Measurements from ENCODE around the gene SPRR2D.
"Not testable (repeated sequence)": the region's sequence is repeated elsewhere in the genome, so short reads cannot be mapped to it uniquely, and the experiment has no call there.

SPRR2D gene

DNA sequence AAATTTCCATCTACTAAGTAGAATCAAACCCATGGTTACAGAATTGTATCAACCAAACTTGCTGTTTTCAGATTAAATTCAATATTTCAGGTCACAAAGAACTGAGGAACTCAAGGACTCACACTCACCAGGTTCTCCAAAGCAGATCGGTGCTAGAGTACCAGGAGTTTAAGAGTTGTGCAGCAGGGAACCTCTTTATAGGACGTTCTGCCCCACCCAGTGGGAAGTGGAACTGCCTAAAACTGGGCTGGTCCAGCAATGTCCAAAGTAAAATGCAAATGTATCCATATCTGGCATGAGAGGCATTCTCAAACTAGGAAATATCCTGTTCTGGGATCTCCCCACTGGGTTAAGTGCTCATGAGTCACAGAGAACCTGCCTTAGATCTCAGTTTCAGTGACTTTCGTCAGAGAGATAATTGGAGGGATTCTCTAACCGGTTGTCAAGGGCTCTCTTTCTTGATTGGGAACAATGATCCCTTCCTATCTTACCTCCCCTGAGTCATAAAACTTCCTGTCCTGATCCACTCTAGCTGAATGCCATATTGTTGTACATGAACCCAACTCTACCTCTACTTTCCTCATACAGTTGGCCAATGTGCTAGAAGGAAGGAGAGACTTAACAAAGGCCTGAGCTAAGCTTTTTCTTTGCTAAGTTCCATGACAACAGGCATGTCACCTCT, at the start of gene SPRR2D:
SPRR2D (minus strand) TSS at position 171 of the 682 bp plus-strand sequence. CDS start 774 bp downstream, outside the sequence.
- no peak for DNase-seq

DNA sequence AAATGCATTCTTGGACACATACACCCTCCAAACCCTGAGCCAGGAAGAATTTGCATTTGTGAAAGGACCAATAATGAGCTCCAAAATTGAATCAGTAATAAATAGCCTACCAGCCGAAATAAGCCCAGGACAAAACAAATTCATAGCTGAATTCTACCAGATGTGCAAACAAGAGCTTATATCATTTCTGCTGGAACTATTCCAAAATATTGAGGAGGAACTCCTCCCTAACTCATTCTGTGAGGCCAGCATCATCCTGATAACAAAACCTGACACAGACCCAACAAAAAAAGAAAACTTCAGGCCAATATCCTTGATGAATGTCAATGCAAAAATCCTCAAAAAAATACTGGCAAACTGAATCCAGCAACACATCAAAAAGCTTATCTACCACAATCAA, 46.7 kb upstream of the SPRR2D start:
- no peak for DNase-seq

DNA sequence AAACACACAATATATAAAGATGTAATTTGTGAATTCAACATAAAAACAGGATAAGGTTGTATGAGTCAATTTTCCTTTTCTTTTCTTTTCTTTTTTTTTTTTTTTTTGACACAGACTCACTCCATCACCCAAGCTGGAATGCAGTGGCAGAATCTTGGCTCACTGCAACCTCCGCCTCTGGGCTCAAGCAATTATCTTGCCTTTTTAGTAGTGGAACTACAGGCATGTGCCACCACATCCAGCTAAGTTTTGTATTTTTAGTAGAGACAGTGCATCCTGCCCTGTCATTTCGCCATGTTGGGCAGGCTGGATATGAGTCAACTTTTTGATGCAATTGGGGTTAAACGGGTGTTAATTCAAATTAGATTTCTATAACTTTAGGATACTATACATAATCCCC, 40.8 kb upstream of the SPRR2D start:
- DNase-seq: no peak

DNA sequence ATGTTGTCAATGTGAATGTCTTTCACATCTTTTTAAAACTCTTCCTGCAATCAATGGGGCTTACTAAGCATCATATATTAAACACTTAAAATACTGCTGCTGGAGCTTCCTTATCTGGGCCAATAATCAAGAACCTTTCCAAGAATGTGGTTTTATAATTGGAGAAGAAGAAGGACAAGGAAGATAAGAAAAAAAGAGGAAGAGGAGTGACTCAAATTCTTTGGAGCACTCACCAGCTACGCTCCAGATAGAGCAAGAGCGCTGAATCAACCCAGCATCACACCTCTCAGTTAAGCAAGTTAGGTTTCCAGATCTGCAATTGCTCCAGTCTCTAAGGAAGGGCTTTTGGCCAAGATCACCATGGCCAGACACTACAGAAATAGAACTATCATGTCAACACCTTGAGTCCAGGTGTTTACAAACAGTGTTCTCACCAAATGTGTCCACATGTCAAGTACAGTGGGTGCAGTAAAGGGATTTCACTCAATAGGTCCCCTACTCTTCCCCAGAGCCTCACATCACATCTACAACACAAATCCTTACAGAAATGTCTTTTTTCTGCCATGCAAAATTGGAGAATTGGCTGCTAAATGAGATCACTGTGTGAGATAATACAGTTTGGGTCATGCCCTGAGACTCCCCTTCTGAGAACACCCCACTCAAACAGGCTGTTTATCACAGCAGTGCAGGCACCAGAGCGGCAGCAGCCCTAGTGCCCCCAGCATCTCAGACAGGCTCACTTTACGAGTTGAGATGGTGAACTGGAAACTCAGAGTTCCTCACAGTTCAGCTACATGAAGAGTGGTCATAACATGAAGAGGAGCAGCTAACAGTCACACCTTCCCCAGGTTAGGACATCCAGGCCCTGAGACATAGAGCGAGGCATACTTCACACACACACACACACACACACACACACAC, 32.1 kb upstream of the SPRR2D start:
- no peak for DNase-seq

DNA sequence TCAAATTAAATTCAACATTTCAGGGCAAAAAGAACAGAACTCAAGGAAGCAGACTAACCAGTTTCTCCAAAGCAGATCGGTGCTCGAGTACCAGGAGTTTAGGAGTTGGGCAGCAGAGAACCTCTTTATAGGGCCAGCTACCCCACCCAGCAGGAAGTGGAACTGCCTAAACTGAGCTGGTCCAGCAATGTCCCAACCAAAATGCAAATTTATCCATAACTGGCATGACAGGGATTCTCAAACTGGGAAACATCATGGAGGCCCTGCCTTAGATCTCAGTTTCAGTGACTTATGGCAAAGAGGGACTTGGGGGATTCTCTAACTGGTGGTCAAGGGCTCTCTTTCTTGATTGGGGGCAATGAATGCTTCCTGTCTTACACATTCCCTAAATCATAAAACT, 30.6 kb upstream of the SPRR2D start, which contains the start of gene SPRR2B:
SPRR2B (minus strand) TSS at position 101 of the 400 bp plus-strand sequence. CDS start 772 bp downstream, outside the sequence.
- DNase-seq: no peak

DNA sequence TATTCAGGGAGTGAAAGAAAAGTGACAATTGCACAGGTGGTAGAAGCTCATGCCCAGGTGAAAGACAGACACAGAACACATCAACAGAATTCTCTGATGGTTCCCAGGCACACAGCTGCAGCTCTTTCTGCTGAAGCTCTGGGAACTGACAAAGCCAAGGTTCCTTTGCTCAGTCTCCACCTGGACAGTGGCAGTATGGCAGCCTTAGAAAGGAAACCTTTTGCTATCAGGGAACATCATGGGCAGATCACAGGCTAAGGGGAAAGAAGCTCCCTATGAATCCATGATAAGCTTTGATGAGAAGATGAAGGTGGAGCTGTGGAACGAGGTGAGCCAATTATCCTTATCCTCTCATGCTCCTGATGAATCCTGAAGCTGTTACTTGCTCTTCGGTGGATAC, 29.3 kb upstream of the SPRR2D start:
- DNase-seq: no peak

DNA sequence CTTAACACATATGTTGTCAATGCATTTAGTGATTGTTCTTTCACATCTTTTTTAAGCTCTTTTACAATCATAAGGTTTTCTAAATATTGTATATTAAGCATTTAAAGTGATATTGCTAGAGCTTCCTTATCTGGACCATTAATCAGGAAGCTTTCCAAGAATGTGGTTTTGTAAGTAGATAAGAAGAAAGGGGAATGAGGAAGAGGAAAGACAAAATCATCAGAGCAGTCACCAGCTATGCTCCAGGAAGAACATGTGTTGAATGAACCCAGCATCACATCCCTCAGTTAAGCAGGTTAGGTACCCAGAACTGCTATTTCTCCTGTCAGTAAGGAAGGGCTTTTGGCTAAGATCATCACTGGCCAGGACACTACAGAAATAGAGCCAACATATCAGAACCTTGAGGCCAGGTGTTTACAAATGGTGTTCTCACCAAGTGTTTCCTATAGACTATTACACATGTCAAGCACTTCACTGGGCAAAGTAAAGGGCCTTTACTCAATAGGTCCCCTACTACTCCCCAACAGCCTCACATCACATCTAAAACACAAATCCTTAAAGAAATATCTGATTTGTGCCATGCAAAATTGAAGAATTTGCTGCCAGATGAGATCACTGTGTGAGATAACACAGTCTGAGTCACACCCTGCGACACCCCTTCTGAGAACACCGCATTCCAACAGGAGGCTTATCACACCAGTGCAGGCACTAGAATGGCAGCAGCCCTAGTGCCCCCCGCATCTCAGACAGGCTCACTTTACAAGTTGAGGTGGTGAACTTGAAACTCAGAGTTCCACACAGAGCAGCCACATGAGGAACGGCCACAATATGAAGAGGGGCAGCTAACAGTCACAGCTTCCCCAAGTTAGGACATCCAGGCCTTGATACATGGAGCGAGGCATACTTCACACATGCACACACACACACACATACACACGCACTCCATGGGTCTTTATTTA, 18.2 kb upstream of the SPRR2D start:
- no peak for DNase-seq

DNA sequence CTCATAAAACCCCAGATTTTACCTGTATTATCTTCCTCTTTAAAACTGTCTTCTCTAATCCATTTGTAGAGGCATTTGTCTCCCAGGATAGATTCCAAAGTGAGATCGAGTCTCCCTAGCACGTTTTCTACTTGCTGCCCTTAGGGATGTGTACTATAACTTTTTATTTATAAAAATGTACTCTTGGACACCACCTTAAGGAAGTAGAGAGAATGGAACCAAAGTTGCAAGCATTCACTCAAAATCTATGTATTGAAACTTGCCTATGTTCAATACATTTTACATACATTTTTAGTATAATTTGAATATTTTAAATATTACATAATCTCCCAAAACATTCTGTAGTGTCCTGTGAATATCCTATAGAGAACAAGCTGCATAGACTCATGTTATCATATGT, 17.2 kb upstream of the SPRR2D start:
- no peak for DNase-seq

DNA sequence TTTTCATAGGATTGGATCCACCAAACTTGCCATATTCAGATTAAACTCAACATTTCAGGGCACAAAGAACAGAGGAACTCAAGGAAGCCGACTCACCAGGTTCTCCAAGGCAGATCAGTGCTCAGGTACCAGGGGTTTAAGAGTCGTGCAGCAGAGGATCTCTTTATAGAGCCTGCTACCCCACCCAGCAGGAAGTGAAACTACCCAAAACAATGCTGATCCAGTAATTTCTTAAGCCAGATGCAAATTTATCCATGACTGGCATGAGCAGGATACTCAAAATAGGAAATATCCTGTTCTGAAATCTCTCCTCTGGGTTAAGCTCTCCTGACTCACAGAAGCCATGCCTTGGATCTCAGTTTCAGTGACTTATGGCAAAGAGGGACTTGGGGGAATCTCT, 16.5 kb upstream of the SPRR2D start, which contains the start of gene SPRR2A:
SPRR2A (minus strand) TSS at position 138 of the 400 bp plus-strand sequence. CDS start 777 bp downstream, outside the sequence.
- no peak for DNase-seq

DNA sequence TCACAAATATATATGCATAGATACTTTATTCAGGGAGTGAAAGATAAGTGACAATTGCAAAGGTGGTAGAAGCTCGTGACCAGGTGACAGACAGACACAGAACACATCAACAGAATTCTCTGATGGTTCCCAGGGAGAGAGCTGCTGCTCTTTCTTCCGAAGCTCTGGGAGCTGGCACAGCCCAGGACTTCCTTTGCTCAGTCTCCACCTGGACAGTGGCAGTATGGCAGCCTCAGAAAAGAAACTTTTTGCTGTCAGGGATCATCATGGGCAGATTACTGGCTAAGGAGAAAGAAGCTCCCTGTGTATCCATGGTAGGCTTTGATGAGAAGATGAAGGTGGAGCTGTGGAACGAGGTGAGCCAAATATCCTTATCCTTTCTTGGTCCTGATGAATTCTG, 15.2 kb upstream of the SPRR2D start:
- DNase-seq: not testable (repeated sequence)

DNA sequence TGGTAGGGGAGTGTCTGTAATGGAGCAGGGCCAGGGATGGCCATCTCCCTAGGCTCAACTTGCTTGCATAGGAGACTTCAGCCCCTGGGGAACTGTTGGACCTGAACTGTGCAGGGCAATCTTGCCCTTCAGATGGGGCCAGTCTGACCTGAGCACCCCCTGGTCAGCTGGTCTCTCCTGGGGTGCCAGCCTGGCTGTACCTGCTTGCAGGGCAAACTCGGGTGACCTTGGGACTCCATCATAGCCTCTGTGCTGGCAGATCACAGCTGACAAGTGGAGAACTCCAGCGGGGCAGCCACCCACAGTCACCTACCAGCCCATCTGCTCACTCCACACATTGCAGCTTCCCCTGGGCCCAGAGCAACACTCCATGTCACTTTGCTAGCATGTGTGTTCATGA, 8.3 kb upstream of the SPRR2D start:
- no peak for DNase-seq

DNA sequence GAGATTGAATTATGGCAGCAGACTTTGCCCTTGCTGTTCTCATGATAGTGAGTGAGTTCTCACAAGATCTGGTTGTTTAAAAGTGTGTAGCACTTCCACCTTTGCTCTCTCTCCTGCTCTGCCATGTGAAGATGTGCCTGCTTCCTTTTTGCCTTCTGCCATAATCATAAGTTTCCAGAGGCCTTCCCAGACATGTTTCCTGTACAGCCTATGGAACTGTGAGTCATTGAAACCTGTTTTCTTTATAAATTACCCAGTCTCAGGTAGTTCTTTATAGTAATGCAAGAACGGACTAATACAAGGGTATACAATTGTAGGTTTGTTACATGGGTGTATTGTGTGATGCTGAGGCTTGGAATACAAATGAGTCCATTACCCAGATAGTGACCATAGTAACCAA, 5.7 kb downstream of the SPRR2D start:
- no peak for DNase-seq

DNA sequence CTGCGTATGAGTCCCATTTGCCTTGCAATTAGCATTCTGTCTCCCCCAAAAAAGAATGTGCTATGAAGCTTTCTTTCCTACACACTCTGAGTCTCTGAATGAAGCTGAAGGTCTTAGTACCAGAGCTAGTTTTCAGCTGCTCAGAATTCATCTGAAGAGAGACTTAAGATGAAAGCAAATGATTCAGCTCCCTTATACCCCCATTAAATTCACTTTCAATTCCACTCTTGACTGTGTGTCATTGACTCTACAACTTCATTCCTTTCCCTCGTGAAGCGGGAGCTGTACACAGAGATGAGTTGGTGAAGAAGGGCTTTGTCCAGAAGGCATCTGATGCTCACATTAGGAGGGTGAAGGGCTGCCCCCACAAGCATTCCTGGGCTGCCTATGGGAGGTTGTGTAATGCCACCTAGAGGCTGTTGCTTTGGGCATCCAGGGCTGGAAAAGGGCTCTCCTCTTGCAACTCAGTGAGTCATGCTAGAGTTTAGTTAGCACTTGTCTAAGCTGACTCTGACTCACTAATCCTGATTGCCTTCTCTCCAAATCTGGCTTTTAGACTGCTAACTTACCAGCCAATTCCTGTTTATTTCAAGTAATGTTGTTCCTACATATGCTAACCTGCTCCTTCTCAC, 8.1 kb downstream of the SPRR2D start:
- DNase-seq: no peak

DNA sequence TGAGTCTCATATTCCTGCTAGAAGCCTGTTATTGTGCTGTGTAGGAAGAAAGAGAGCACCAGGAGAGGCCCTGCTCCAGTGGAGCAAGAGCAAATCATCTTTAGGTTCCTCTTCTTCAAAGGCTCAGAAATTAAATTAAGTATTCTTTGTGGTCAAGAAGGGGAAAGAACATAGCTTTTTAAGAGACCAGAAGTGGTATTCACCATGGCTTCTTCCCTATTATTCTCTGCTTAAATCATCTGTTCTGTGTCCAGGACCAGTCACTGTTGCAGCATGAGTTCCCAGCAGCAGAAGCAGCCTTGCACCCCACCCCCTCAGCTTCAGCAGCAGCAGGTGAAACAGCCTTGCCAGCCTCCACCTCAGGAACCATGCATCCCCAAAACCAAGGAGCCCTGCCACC, 8.8 kb downstream of the SPRR2D start:
- DNase-seq: no peak

DNA sequence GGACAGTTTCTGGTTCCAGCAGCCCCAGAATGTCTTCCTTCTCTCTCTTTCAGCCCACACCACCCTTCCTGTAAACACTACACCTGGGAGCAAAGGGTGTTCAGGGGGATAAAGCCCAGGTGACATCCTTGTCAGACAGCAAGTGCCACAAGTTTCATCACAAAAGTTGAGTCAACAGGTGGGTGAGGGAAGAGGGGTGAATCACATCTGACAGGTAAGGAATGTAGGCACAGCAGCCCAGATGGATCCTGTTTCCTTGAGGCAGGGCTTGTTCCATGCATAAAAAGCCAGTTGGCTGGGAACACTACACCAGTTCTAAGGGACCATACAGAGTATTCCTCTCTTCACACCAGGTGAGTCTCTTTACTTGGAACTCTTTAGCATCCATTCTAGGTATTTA, 10.0 kb downstream of the SPRR2D start, which contains the start of gene SPRR1B:
SPRR1B (plus strand) TSS at position 309 of the 400 bp plus-strand sequence. CDS start 1,143 bp downstream, outside the sequence.
- no peak for DNase-seq

DNA sequence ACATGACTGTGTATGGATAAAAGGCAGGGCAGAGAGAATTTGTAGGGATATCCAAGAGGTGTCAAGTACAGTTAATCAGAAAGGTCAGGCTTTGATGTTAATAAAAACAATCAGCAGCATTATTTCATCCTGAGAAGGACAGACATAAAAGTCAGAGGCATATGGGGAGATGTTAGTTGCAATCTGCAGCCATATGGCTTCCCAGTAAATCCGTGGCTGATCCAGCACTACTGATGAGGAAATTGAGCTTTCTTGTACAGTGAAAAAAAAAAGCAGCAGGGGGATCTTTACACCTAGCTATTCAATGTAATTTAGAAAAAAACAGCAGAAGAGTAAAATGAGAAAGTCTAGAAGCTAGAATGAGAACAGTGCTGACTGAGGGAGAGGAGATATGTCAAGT, 12.2 kb downstream of the SPRR2D start:
- DNase-seq: no peak

DNA sequence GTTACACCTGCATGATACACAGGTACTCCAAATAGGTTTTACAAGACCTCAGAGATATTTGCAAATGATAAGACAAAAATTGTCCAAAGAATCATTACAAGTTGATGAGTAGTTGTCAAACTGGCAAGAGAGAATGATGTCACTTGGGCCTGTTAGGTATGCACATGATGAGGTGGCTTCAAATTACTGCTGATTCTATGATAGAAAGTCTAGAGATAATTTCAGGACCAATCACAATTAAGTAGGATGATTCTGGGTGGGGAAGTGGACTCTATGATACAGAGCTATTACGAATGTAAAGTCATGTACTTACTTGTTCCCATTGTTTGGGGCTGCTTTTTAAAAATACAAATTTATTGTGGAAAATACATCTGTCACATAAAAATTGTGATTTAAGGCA, 15.1 kb downstream of the SPRR2D start:
- no peak for DNase-seq

DNA sequence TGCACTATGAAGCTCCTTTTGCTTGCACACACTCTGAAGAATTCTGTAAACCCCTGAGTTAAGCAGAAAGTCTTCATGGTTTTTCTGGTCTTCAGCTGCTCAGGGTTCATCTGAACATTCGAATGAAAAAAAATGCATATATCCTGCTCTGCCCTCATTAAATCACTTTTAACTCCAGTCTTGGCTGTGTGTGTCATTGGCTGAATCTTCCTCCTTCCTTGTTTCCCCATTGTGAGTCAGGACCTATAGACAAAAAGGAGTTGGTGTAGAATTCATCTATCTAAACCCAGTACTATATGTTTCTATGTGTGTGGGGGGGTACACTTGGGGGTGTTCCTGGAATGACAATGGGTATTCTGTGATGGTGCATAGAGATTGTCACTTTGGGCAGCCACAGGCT, 16.5 kb downstream of the SPRR2D start:
- DNase-seq: no peak

DNA sequence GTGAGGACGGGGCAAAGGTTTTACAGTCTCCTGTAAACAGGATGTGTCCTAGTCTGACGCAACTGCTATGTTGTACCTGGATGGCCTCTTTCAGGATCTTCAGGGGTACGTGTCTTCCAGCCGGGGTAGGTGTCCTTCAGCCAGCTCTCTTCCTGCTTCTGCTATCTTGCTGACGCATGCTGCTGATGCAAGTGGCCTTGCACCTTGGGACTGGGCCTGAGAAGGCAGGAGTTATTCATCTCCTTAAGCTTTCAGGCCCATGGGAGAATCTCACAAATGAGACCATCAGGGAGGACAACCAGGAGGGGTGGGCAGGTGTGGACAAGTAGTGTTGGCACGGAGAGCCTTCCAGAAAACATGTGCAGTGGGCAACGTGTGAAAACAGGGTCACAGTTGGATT, 17.8 kb downstream of the SPRR2D start:
- no peak for DNase-seq

DNA sequence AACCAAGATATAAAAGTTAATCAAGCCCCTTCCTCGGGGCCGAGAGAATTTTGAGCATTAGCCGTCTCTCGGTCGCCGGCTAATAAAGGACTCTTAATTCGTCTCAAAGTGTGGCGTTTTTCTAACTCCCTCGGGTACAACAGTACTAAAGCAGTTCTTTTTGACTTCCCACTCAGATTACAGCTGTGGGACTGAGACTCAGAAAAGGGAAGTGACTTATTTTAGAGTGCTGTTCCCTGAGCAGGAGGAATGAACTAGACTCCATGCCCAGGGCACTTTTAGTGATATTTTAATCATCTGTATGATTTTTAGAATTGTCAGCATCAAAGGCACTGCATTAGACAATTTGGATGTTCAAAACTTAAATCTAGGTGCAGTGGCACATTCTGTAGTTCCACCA, 18.6 kb downstream of the SPRR2D start:
- not testable (repeated sequence) for DNase-seq

DNA sequence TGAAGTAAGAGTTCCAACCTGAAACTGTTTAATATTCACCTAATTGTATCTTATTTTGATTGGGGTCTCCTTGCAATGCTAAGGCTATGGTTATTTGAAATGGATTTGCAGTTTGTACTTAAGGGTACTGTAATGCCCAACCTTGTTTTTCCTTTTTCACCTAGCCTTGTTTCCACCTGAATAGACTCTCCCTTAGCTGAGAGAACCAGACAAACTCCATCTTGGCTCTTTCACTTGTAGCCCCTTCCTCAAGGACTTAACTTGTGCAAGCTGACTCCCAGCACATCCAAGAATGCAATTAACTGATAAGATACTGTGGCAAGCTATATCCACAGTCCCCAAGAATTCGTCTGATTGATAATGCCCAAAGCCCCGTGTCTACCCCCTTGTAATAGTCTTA, 19.1 kb downstream of the SPRR2D start:
- DNase-seq: not testable (repeated sequence)

DNA sequence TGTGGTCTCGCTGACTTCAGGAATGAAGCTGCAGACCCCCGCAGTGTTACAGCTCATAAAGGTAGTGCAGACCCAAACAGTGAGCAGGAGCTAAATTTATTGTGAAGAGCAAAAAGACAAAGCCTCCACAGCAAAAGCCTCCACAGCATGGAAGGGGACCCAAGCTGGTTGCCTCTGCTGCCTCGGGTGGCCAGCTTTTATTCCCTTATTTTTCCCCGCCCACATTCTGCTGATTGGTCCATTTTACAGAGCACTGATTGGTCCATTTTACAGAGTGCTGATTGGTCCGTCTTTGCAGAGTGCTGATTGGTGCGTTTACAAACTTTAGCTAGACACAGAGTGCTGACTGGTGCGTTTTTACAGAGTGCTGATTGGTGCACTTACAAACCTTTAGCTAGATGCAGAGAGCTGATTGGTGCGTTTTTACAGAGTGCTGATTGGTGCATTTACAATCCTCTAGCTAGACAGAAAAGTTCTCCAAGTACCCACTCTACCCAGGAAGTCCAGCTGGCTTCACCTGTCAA, 29.6 kb downstream of the SPRR2D start:
- not testable (repeated sequence) for DNase-seq
